ENCODE data around the gene BCO1.

DNA sequence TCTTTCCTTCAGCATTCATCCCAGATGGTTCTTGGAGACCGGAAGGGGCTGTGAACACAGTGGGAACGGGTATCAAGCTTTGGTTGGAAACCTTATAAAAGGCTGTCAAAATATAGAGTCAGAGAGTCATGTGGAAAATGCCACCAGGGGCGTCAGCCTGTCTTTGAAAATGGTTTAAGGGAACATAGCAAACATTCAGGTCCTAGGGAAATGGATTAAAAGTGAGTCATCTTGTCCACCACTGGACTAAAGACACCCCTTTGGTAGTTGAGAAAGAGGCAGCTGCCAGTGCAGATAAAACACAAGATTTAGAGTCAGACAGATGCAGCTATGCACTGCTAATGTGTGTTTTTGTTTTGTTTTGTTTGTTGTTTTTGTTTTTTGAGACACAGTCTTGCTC is 47.8 kb upstream of the BCO1 start:
- TF ChIP-seq, protein P1, sequence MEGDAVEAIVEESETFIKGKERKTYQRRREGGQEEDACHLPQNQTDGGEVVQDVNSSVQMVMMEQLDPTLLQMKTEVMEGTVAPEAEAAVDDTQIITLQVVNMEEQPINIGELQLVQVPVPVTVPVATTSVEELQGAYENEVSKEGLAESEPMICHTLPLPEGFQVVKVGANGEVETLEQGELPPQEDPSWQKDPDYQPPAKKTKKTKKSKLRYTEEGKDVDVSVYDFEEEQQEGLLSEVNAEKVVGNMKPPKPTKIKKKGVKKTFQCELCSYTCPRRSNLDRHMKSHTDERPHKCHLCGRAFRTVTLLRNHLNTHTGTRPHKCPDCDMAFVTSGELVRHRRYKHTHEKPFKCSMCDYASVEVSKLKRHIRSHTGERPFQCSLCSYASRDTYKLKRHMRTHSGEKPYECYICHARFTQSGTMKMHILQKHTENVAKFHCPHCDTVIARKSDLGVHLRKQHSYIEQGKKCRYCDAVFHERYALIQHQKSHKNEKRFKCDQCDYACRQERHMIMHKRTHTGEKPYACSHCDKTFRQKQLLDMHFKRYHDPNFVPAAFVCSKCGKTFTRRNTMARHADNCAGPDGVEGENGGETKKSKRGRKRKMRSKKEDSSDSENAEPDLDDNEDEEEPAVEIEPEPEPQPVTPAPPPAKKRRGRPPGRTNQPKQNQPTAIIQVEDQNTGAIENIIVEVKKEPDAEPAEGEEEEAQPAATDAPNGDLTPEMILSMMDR (IDR thresholded peaks at IDR 0.05 in 4 of 5, conservative IDR thresholded peaks at IDR 0.05 in 1 of 5), result no peak
- no peak for TF ChIP-seq POLR2A (IDR thresholded peaks at IDR 0.05)

All from gastrocnemius medialis (tissue), 4 donors.